ENCODE results near the gene DAGLA. TPM values are rescaled to one million over a fixed set of nuclear protein-coding genes. Genes with fewer than 3 reads are reported as not detected.

The DAGLA gene
- total RNA-seq, 4 donors from 2014 or later, result 11.9 to 31.4 (median 17.0) TPM

DNA sequence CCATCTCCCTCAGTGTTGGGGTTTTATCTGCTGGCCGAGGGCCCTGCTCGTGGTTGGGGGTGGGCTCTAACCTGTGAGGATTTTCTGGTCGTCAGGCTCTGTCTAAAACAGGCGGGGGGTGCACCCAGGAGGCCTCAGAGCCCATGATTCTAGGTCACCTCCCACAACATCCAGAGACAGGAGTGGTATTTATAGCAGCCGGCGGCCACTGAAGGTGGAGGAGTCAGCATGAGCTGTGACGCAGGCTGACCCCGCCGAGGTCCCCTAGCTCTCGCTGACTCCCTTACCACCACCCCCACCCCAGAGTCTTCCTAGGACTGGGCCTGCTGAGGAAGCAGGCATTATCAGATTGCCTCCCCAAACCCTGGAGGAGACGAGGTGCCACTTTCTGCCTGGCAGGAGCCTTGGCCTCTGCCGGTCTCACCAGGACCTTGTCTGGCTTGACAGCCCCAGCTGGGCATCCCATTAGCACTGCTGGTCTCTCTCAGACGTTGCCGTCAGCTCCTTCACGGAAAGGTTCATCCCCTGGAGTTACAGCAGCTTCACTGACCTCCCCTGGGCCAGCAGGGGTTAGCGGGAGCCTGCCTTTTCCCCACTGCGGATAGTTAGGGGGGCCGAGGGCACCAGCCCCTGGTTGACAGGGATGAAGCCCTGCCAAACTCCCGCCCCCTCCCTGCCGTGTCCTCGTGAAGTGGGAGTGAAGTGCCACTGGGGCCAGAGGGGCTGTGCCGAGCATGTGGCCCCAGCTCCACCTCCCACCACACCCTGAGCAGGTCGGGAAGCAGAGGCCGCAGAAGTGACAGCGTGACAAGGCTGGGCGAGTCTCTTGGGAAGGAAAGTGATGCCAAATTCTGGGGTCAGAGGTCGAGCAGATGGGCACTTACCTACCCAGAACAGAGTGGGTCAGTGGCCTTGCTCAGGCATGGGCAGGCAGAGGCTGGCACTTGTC is 26.5 kb downstream of the DAGLA start:
- in situ Hi-C loops (cut with MboI; ENCODE audit: low pct_ligation_motif_present in 1 of 4, low pct_unique_long_range_greater_than_20kb in 1 of 4, low sequenced_read_pairs in 3 of 4) (no loop called here), intact Hi-C loops (cut with DNase I; ENCODE audit: low total_unique reads) (no loop called here)
- H3K27me3 ChIP-seq, result no peaks in the 10 kb centered on the region
- H3K27ac ChIP-seq, result peak overlapping the region; percentile 44 to 78 (median 60)
- no peaks in the 10 kb centered on the region for H3K36me3 ChIP-seq
- WGBS, 2 donors (ENCODE audit: low coverage in 1 of 2), result 76% methylated on average over 23 of the region's 27 CpGs; no CpG with 5 or more reads in 1 of the 2 donors
- TF ChIP-seq, protein P1, sequence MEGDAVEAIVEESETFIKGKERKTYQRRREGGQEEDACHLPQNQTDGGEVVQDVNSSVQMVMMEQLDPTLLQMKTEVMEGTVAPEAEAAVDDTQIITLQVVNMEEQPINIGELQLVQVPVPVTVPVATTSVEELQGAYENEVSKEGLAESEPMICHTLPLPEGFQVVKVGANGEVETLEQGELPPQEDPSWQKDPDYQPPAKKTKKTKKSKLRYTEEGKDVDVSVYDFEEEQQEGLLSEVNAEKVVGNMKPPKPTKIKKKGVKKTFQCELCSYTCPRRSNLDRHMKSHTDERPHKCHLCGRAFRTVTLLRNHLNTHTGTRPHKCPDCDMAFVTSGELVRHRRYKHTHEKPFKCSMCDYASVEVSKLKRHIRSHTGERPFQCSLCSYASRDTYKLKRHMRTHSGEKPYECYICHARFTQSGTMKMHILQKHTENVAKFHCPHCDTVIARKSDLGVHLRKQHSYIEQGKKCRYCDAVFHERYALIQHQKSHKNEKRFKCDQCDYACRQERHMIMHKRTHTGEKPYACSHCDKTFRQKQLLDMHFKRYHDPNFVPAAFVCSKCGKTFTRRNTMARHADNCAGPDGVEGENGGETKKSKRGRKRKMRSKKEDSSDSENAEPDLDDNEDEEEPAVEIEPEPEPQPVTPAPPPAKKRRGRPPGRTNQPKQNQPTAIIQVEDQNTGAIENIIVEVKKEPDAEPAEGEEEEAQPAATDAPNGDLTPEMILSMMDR (IDR thresholded peaks at IDR 0.05), result no peak
- TF ChIP-seq POLR2AphosphoS5 (IDR thresholded peaks at IDR 0.05) (no peak), POLR2A (IDR thresholded peaks at IDR 0.05) (no peak), EP300 (IDR thresholded peaks at IDR 0.05; ENCODE audit: low read depth) (no peak)
- no peaks in the 10 kb centered on the region for H3K9me3 ChIP-seq
- no peak overlapping the region for H3K4me3 ChIP-seq
- DNase-seq, result peak; percentile 17
- peaks cover 0 to 20% (median 16%) of the 10 kb centered on the region in 4 donors for H3K4me1 ChIP-seq

DNA sequence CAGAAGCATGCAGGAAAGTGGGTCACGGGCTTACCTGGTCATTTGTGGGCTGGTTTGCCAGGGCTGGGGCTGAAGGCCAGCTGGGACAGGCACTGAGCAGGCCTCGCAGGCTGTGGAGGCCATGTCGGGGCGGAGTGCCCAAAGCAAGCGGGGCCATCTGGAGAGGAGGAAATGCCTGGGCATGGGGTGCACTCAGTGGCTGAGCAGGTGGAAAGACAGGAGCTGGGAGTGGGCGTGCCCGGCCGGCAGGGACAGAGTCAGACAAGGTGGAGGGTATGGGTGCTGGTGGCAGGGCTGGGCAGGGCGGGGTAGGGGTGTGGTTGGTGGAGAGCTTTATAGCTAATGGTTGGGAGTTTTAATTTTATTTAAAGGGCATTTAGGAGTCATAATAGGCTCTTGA is 27.4 kb downstream of the DAGLA start:
- intact Hi-C loops (cut with DNase I; ENCODE audit: low total_unique reads) (no loop called here), in situ Hi-C loops (cut with MboI; ENCODE audit: low pct_ligation_motif_present in 1 of 4, low pct_unique_long_range_greater_than_20kb in 1 of 4, low sequenced_read_pairs in 3 of 4) (no loop called here)
- Histone ChIP-seq H3K4me3 (no peak overlapping the region), H3K36me3 (no peaks in the 10 kb centered on the region), H3K4me1 (peaks cover 0 to 20% (median 16%) of the 10 kb centered on the region in 4 donors), H3K9me3 (no peaks in the 10 kb centered on the region), H3K27ac (peak overlapping the region; percentile 44 to 78 (median 60)), H3K27me3 (no peaks in the 10 kb centered on the region)
- WGBS, 2 donors (ENCODE audit: low coverage in 1 of 2), result 45 to 57% methylated on average over 2 to 9 of the region's 9 CpGs
- peak; percentile 88 for DNase-seq
- TF ChIP-seq POLR2AphosphoS5 (IDR thresholded peaks at IDR 0.05), result peak in 1 of 3 donors; percentile 17
- TF ChIP-seq, protein P1 (IDR thresholded peaks at IDR 0.05), result no peak
- TF ChIP-seq POLR2A (IDR thresholded peaks at IDR 0.05), result no peak
- TF ChIP-seq EP300 (IDR thresholded peaks at IDR 0.05; ENCODE audit: low read depth), result no peak

DNA sequence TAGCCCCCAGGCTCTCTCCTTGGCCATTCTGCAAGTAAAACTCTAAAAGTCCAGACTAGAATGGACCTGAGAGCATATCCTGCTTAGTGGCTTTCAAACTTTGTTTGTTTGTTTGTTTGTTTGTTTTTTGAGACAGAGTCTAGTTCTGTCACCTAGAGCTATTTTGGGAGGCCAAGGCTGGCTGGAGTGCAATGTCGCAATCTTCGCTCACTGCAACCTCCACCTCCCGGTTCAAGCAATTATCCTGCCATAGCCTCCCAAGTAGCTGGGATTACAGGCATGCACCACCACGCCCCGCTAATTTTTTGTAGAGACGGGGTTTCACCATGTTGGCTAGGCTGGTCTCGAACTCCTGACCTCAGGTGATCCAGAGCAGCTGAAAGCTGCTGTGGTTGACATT is 28.9 kb downstream of the DAGLA start:
- intact Hi-C loops (cut with DNase I; ENCODE audit: low total_unique reads), result no loop called here
- in situ Hi-C loops (cut with MboI; ENCODE audit: low pct_ligation_motif_present in 1 of 4, low pct_unique_long_range_greater_than_20kb in 1 of 4, low sequenced_read_pairs in 3 of 4), result no loop called here
- TF ChIP-seq EP300 (IDR thresholded peaks at IDR 0.05; ENCODE audit: low read depth) (no peak), POLR2AphosphoS5 (IDR thresholded peaks at IDR 0.05) (no peak), POLR2A (IDR thresholded peaks at IDR 0.05) (no peak)
- TF ChIP-seq, protein P1 (IDR thresholded peaks at IDR 0.05), result no peak
- H3K4me3 ChIP-seq, result no peak overlapping the region
- H3K36me3 ChIP-seq, result no peaks in the 10 kb centered on the region
- no peak for DNase-seq
- H3K27me3 ChIP-seq, result no peaks in the 10 kb centered on the region
- peaks cover 0 to 20% (median 16%) of the 10 kb centered on the region in 4 donors for H3K4me1 ChIP-seq
- no peak overlapping the region for H3K27ac ChIP-seq
- WGBS, 2 donors (ENCODE audit: low coverage in 1 of 2), result 93 to 100% methylated on average over 3 to 7 of the region's 7 CpGs
- no peaks in the 10 kb centered on the region for H3K9me3 ChIP-seq

DNA sequence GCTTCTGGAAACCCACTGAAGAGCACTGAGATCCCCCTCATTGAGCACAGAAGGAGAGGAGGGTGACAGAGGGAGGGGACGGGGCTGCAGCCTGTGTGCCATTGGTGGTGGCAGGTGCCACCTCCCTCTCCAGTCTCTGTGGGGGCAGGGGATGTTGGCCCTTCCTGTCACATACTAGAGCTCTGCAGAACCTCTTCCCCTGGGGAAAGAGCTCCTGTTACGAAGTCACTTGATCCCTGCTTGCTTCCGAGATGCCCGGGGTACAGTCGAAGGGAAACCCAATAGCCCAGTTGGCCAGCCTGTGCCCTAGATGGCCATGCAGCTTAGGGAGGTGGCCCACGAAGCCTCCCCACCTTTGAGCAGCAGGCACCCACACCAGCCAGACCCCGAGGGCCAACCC is 29.4 kb downstream of the DAGLA start:
- TF ChIP-seq POLR2A (IDR thresholded peaks at IDR 0.05), result no peak
- no peak for TF ChIP-seq POLR2AphosphoS5 (IDR thresholded peaks at IDR 0.05)
- TF ChIP-seq EP300 (IDR thresholded peaks at IDR 0.05; ENCODE audit: low read depth), result no peak
- TF ChIP-seq, protein P1 (IDR thresholded peaks at IDR 0.05), result no peak
- H3K27me3 ChIP-seq, result no peaks in the 10 kb centered on the region
- no peak overlapping the region for H3K4me3 ChIP-seq
- peaks cover 0 to 20% (median 16%) of the 10 kb centered on the region in 4 donors for H3K4me1 ChIP-seq
- H3K9me3 ChIP-seq, result no peaks in the 10 kb centered on the region
- intact Hi-C loops (cut with DNase I; ENCODE audit: low total_unique reads), result no loop called here
- no peak for DNase-seq
- in situ Hi-C loops (cut with MboI; ENCODE audit: low pct_ligation_motif_present in 1 of 4, low pct_unique_long_range_greater_than_20kb in 1 of 4, low sequenced_read_pairs in 3 of 4), result no loop called here
- H3K36me3 ChIP-seq, result no peaks in the 10 kb centered on the region
- WGBS, 2 donors (ENCODE audit: low coverage in 1 of 2), result 48% methylated on average over 4 of the region's 7 CpGs; no CpG with 5 or more reads in 1 of the 2 donors
- no peak overlapping the region for H3K27ac ChIP-seq
